B cell (primary cell): ENCODE measurements around the gene ZNF680. TPM values are rescaled to one million over a fixed set of nuclear protein-coding genes. Genes with fewer than 3 reads are reported as not detected.

Experiments used
- ATAC-seq: fragments of 200-7000 bp; cut with Tn5 transposase; one replicate; pipeline ENCODE4 v1.10.0; 2021; ENCODE audit warnings: low read depth, mild to moderate bottlenecking, moderate number of reproducible peaks, moderate library complexity
- CTCF ChIA-PET: fragments of 350-600 bp; sonication (Branson Sonifier 250); formaldehyde crosslinking; loops from one replicate; lab custom pipeline; 2021; ENCODE audit warnings: antibody characterized with exemption, inconsistent platforms; lab: Charles Lee
- POLR2A ChIA-PET: fragments of 350-600 bp; sonication (Branson Sonifier 250); formaldehyde crosslinking; loops from one replicate; lab custom pipeline; 2021; ENCODE audit warnings: antibody characterized with exemption; lab: Charles Lee
- DNase-seq: peaks from one replicate; pipeline ENCODE4 v3.0.0; 2013
- H2AFZ ChIP-seq: 2 replicates; pipeline ENCODE4 v1.6.1; 2012; ENCODE audit warnings: mild to moderate bottlenecking, low read depth, low read length; ENCODE audit not compliant: insufficient read depth, poor library complexity, severe bottlenecking
- H3K27ac ChIP-seq, 2 donors: 1 replicate in 1 of 2; 2 replicates in 1 of 2; pipeline ENCODE4 v1.5.1; 2012 to 2013; ENCODE audit warnings: low read length in 2 of 2, mild to moderate bottlenecking in 2 of 2, moderate library complexity in 1 of 2
- H3K27me3 ChIP-seq, 4 experiments: fragments of 200-600 bp in 1 of 4; sonication (generic) in 1 of 4; replicated peaks in 1 of 4; 1 replicate in 2 of 4; 2 replicates in 2 of 4; pipeline versions ENCODE4 v1.6.1 to v1.7.0; 2013 to 2016; ENCODE audit warnings: low read length in 3 of 4, mild to moderate bottlenecking in 2 of 4, mixed read lengths in 1 of 4, moderate library complexity in 1 of 4; ENCODE audit not compliant: insufficient read depth in 4 of 4, control insufficient read depth in 3 of 4; ENCODE audit errors: control extremely low read depth in 1 of 4
- H3K36me3 ChIP-seq, 2 experiments: replicated peaks in 1 of 2; 1 replicate in 1 of 2; 2 replicates in 1 of 2; pipeline versions ENCODE4 v1.6.1 to v1.7.1; 2013; ENCODE audit warnings: low read length in 1 of 2; ENCODE audit not compliant: insufficient read depth in 2 of 2, control insufficient read depth in 1 of 2; ENCODE audit errors: control extremely low read depth in 1 of 2, extremely low read depth in 1 of 2
- H3K4me1 ChIP-seq, 2 donors: fragments of 200-600 bp in 1 of 2; sonication (generic) in 1 of 2; 1 replicate in 1 of 2; 2 replicates in 1 of 2; pipeline versions ENCODE4 v1.5.1 to v1.6.1; 2013 to 2017; ENCODE audit warnings: low read length in 2 of 2; ENCODE audit not compliant: control insufficient read depth in 2 of 2, insufficient read depth in 2 of 2
- H3K4me2 ChIP-seq: replicated peaks from 2 replicates; pipeline ENCODE3; 2012; ENCODE audit warnings: mild to moderate bottlenecking, low read depth, low read length; ENCODE audit not compliant: poor library complexity, severe bottlenecking
- H3K4me3 ChIP-seq, 5 experiments: fragments of 200-600 bp in 1 of 5; sonication (generic) in 1 of 5; 1 replicate in 3 of 5; 2 replicates in 2 of 5; pipeline versions ENCODE4 v1.5.1 to v1.7.0; 2011 to 2016; ENCODE audit warnings: low read length in 4 of 5, mild to moderate bottlenecking in 4 of 5, low read depth in 2 of 5, control low read depth in 1 of 5, moderate library complexity in 1 of 5; ENCODE audit not compliant: insufficient read depth in 1 of 5; ENCODE audit errors: control extremely low read depth in 1 of 5, extremely low read depth in 1 of 5
- H3K79me2 ChIP-seq: fragments of 200-600 bp; sonication (generic); one replicate; pipeline ENCODE4 v1.6.0; 2016; ENCODE audit warnings: low read length; ENCODE audit not compliant: control insufficient read depth, insufficient read depth
- H3K9ac ChIP-seq: fragments of 200-600 bp; sonication (generic); 2 replicates; pipeline ENCODE4 v1.6.1; 2017; ENCODE audit warnings: mild to moderate bottlenecking, low read length, moderate library complexity
- H3K9me3 ChIP-seq, 3 donors: one replicate each; pipeline versions ENCODE4 v1.6.1 to v1.7.1; 2013; ENCODE audit warnings: low read length in 2 of 3; ENCODE audit not compliant: control insufficient read depth in 2 of 3, insufficient read depth in 1 of 3; ENCODE audit errors: control extremely low read depth in 1 of 3
- H4K20me1 ChIP-seq: 2 replicates; pipeline ENCODE4 v1.6.0; 2012; ENCODE audit warnings: mild to moderate bottlenecking, low read length; ENCODE audit not compliant: insufficient read depth, control insufficient read depth, poor library complexity, severe bottlenecking
- H3K27ac Mint-ChIP-seq: one replicate; pipeline ENCODE4 v1.8.0; 2021; ENCODE audit warnings: mixed read lengths
- H3K27me3 Mint-ChIP-seq: one replicate; pipeline ENCODE4 v1.8.0; 2021; ENCODE audit warnings: mixed read lengths
- H3K4me1 Mint-ChIP-seq: one replicate; pipeline ENCODE4 v1.8.0; 2021; ENCODE audit warnings: mixed read lengths
- H3K4me3 Mint-ChIP-seq: one replicate; pipeline ENCODE4 v1.8.0; 2021; ENCODE audit warnings: mixed read lengths
- H3K9me3 Mint-ChIP-seq: one replicate; pipeline ENCODE4 v1.8.0; 2022; ENCODE audit warnings: mixed read lengths; ENCODE audit not compliant: insufficient read depth
- CTCF ChIP-seq: fragments of 200-600 bp; IDR thresholded peaks from one replicate; pipeline ENCODE4 v1.8.0; 2022; ENCODE audit warnings: antibody characterized with exemption, mild to moderate bottlenecking
- EZH2 ChIP-seq: IDR thresholded peaks from 2 replicates; pipeline ENCODE4 v1.6.1; 2012; ENCODE audit warnings: borderline replicate concordance, low read depth, mild to moderate bottlenecking, moderate library complexity, low read length; ENCODE audit not compliant: insufficient read depth, poor library complexity, severe bottlenecking
- WGBS: methylation state at CpG from one replicate; pipeline ENCODE4 v1.1.5; 2013; ENCODE audit warnings: missing lambda C conversion rate; ENCODE audit not compliant: insufficient coverage; 5-methylcytosine and 5-hydroxymethylcytosine counted together
- intact Hi-C: fragments of 100-400 bp; cut with micrococcal nuclease; formaldehyde crosslinking; loops from one replicate; pipeline ENCODE4 v1.10.0; 2022
- polyA plus RNA-seq: library from polyadenylated mRNA; depleted of rRNA; stranded (reverse); fragments of >200 nt; gene quantifications from 2 replicates; pipeline ENCODE4 v1.2.3, GENCODE V29; 2012
- total RNA-seq, 2 donors: library from RNA; stranded (reverse); fragments of 120-200 nt in 1 of 2; gene quantifications; 1 replicate in 1 of 2; 2 replicates in 1 of 2; pipeline versions ENCODE4 v1.2.3 to v1.2.4, GENCODE V29; 2013 to 2022

The ZNF680 gene
- total and polyA plus RNA-seq, 2 donors (not counting 1 experiment from before 2014, with no cell fraction given), result 2.5 to 27.8 TPM

- Histone ChIP-seq H3K36me3 (peaks cover 12 to 46% of the 10 kb centered on the region in 2 experiments), H3K9ac (no peak overlapping the region), H3K27ac (no peak overlapping the region), H2AFZ (no peak overlapping the region), H3K27me3 (no peaks in the 10 kb centered on the region), H3K4me2 (no peak overlapping the region), H4K20me1 (no peaks in the 10 kb centered on the region), H3K79me2 (peaks cover 34% of the 10 kb centered on the region), H3K4me3 (no peak overlapping the region), H3K9me3 (peaks cover 5 to 65% (median 45%) of the 10 kb centered on the region in 3 donors), H3K4me1 (no peaks in the 10 kb centered on the region)
- ChIA-PET CTCF (no interaction called here), POLR2A (no interaction called here)
- WGBS, result no CpG with 5 or more reads among the region's 3 CpGs
- H3K27me3 Mint-ChIP-seq, result no peaks in the 10 kb centered on the region
- H3K4me3 Mint-ChIP-seq, result no peak overlapping the region
- H3K27ac Mint-ChIP-seq, result no peak overlapping the region
- intact Hi-C loops, result no loop called here
- H3K9me3 Mint-ChIP-seq, result peaks cover 28% of the 10 kb centered on the region
- ATAC-seq (no peak), DNase-seq (no peak)
- H3K4me1 Mint-ChIP-seq, result no peaks in the 10 kb centered on the region
- TF ChIP-seq EZH2 (no peak), CTCF (no peak)
Observed at GRCh38 chr7:64528770-64529169, 34.1 kb downstream of the ZNF680 start.

DNA sequence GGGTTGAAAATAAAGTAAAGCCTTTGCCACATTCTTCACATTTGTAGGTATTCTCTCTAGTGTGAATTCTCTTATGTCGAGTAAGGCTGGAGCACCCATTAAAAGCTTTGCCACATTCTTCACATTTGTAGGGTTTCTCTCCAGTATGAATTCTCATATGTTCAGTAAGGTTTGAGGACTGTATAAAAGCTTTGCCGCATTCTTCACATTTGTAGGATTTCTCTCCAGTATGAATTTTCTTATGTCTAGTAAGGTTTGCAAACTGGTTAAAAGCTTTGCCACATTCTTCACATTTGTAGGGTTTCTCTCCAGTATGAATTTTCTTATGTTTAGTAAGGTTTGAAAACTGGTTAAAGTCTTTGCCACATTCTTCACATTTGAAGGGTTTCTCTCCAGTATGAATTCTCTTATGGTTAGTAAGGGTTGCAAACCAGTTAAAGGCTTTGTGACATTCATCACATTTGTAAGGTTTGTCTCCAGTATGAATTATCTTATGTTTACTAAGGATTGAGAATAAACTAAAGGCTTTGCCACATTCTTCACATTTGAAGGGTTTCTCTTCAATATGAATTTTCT is 41.4 kb downstream of the ZNF680 start:
- Histone ChIP-seq H4K20me1 (no peaks in the 10 kb centered on the region), H3K4me2 (no peak overlapping the region), H3K4me1 (no peaks in the 10 kb centered on the region), H3K4me3 (no peak overlapping the region), H3K27ac (no peak overlapping the region), H2AFZ (no peak overlapping the region), H3K27me3 (no peaks in the 10 kb centered on the region), H3K79me2 (no peaks in the 10 kb centered on the region), H3K36me3 (peaks cover 4 to 21% of the 10 kb centered on the region in 2 experiments), H3K9ac (no peak overlapping the region), H3K9me3 (peaks cover 12 to 77% (median 20%) of the 10 kb centered on the region in 3 donors)
- ChIA-PET CTCF (no interaction called here), POLR2A (no interaction called here)
- WGBS, result no CpG with 5 or more reads among the region's 2 CpGs
- Mint-ChIP-seq H3K27me3 (no peaks in the 10 kb centered on the region), H3K4me3 (no peak overlapping the region), H3K9me3 (peaks cover 26% of the 10 kb centered on the region), H3K27ac (no peak overlapping the region), H3K4me1 (no peaks in the 10 kb centered on the region)
- DNase-seq, result no peak
- no peak for ATAC-seq
- intact Hi-C loops, result no loop called here
- TF ChIP-seq EZH2, result no peak
- TF ChIP-seq CTCF, result no peak
